ENCODE results near the gene UPF2. TPM values are rescaled to one million over a fixed set of nuclear protein-coding genes. Genes with fewer than 3 reads are reported as not detected.

UPF2 gene
- total RNA-seq, 4 donors from 2014 or later, result 16.5 to 28.6 (median 23.1) TPM

- WGBS, 2 donors (ENCODE audit: low coverage in 1 of 2), result 46 to 59% methylated on average over 2 to 3 of the region's 3 CpGs
- no peaks in the 10 kb centered on the region for H3K27me3 ChIP-seq
- peaks cover 0 to 32% (median 9%) of the 10 kb centered on the region in 4 donors for H3K36me3 ChIP-seq
- intact Hi-C loops (cut with DNase I; ENCODE audit: low total_unique reads) (no loop called here), in situ Hi-C loops (cut with MboI; ENCODE audit: low pct_ligation_motif_present in 1 of 4, low pct_unique_long_range_greater_than_20kb in 1 of 4, low sequenced_read_pairs in 3 of 4) (no loop called here)
- peak; percentile 46 for DNase-seq
- TF ChIP-seq POLR2A (IDR thresholded peaks at IDR 0.05) (no peak), POLR2AphosphoS5 (IDR thresholded peaks at IDR 0.05) (no peak), EP300 (IDR thresholded peaks at IDR 0.05; ENCODE audit: low read depth) (no peak)
- TF ChIP-seq, protein P1, sequence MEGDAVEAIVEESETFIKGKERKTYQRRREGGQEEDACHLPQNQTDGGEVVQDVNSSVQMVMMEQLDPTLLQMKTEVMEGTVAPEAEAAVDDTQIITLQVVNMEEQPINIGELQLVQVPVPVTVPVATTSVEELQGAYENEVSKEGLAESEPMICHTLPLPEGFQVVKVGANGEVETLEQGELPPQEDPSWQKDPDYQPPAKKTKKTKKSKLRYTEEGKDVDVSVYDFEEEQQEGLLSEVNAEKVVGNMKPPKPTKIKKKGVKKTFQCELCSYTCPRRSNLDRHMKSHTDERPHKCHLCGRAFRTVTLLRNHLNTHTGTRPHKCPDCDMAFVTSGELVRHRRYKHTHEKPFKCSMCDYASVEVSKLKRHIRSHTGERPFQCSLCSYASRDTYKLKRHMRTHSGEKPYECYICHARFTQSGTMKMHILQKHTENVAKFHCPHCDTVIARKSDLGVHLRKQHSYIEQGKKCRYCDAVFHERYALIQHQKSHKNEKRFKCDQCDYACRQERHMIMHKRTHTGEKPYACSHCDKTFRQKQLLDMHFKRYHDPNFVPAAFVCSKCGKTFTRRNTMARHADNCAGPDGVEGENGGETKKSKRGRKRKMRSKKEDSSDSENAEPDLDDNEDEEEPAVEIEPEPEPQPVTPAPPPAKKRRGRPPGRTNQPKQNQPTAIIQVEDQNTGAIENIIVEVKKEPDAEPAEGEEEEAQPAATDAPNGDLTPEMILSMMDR (IDR thresholded peaks at IDR 0.05), result no peak
- peak overlapping the region; percentile 71 to 81 (median 72) for H3K27ac ChIP-seq
- H3K9me3 ChIP-seq, result no peaks in the 10 kb centered on the region
- peaks cover 5 to 47% (median 34%) of the 10 kb centered on the region in 4 donors for H3K4me1 ChIP-seq
- H3K4me3 ChIP-seq, result no peak overlapping the region
Observed at GRCh38 chr10:11933577-11934223, 108.9 kb downstream of the UPF2 start.

DNA sequence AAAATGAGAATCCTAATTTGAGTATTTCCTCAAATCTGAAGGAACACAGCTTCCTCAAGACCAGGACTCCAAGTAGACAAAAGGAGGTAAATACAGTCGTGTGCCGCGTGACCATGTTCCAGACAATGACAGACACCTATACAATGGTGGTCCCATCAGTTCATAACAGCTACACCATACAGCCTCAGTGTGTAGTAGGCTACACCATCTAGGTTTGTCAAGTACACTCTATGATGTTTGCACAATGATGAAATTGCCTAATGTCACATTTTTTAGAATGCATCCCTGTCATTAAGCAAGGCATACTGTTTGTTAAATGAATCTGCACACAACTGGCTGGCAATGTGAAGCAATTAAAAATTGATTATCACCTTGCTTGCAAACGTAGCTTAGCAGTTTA is 111.6 kb downstream of the UPF2 start:
- in situ Hi-C loops (cut with MboI; ENCODE audit: low pct_ligation_motif_present in 1 of 4, low pct_unique_long_range_greater_than_20kb in 1 of 4, low sequenced_read_pairs in 3 of 4) (no loop called here), intact Hi-C loops (cut with DNase I; ENCODE audit: low total_unique reads) (no loop called here)
- Histone ChIP-seq H3K9me3 (no peaks in the 10 kb centered on the region), H3K27ac (no peak overlapping the region), H3K4me1 (peaks cover 5 to 34% (median 24%) of the 10 kb centered on the region in 4 donors), H3K36me3 (peaks cover 0 to 48% (median 14%) of the 10 kb centered on the region in 4 donors), H3K4me3 (no peak overlapping the region), H3K27me3 (no peaks in the 10 kb centered on the region)
- no peak for TF ChIP-seq POLR2A (IDR thresholded peaks at IDR 0.05)
- no peak for TF ChIP-seq EP300 (IDR thresholded peaks at IDR 0.05; ENCODE audit: low read depth)
- TF ChIP-seq, protein P1 (IDR thresholded peaks at IDR 0.05), result no peak
- TF ChIP-seq POLR2AphosphoS5 (IDR thresholded peaks at IDR 0.05), result no peak
- no peak for DNase-seq
- WGBS, 2 donors (ENCODE audit: low coverage in 1 of 2), result 64 to 92% methylated on average over 1 to 4 of the region's 4 CpGs

GRCh38 chr10:11930312-11930978 is 112.2 kb downstream of the UPF2 start:
- no peak for DNase-seq
- 89 to 94% methylated on average over 5 to 8 of the region's 8 CpGs for WGBS, 2 donors (ENCODE audit: low coverage in 1 of 2)
- H3K27ac ChIP-seq, result no peak overlapping the region
- TF ChIP-seq, protein P1 (IDR thresholded peaks at IDR 0.05), result no peak
- TF ChIP-seq POLR2A (IDR thresholded peaks at IDR 0.05), result no peak
- TF ChIP-seq EP300 (IDR thresholded peaks at IDR 0.05; ENCODE audit: low read depth), result no peak
- no peak for TF ChIP-seq POLR2AphosphoS5 (IDR thresholded peaks at IDR 0.05)
- peaks cover 0 to 48% (median 17%) of the 10 kb centered on the region in 4 donors for H3K36me3 ChIP-seq
- no peaks in the 10 kb centered on the region for H3K27me3 ChIP-seq
- H3K4me1 ChIP-seq, result peaks cover 2 to 28% (median 21%) of the 10 kb centered on the region in 4 donors
- intact Hi-C loops (cut with DNase I; ENCODE audit: low total_unique reads), result no loop called here
- H3K9me3 ChIP-seq, result no peaks in the 10 kb centered on the region
- H3K4me3 ChIP-seq, result no peak overlapping the region
- in situ Hi-C loops (cut with MboI; ENCODE audit: low pct_ligation_motif_present in 1 of 4, low pct_unique_long_range_greater_than_20kb in 1 of 4, low sequenced_read_pairs in 3 of 4), result no loop called here

- no peak for DNase-seq
- Histone ChIP-seq H3K36me3 (peaks cover 0 to 48% (median 17%) of the 10 kb centered on the region in 4 donors), H3K4me3 (no peak overlapping the region), H3K4me1 (peaks cover 0 to 2% (median under 1%) of the 10 kb centered on the region in 4 donors), H3K27me3 (no peaks in the 10 kb centered on the region), H3K9me3 (no peaks in the 10 kb centered on the region), H3K27ac (no peak overlapping the region)
- in situ Hi-C loops (cut with MboI; ENCODE audit: low pct_ligation_motif_present in 1 of 4, low pct_unique_long_range_greater_than_20kb in 1 of 4, low sequenced_read_pairs in 3 of 4), result no loop called here
- intact Hi-C loops (cut with DNase I; ENCODE audit: low total_unique reads), result no loop called here
- TF ChIP-seq EP300 (IDR thresholded peaks at IDR 0.05; ENCODE audit: low read depth), result no peak
- TF ChIP-seq POLR2AphosphoS5 (IDR thresholded peaks at IDR 0.05), result no peak
- TF ChIP-seq, protein P1 (IDR thresholded peaks at IDR 0.05), result no peak
- no peak for TF ChIP-seq POLR2A (IDR thresholded peaks at IDR 0.05)
- WGBS, 2 donors (ENCODE audit: low coverage in 1 of 2), result 91 to 93% methylated on average over 3 of the region's 3 CpGs
Observed at GRCh38 chr10:11927746-11928145, 114.9 kb downstream of the UPF2 start.

Measured in transverse colon (tissue), 4 donors.